Small intestine (tissue), 7 donors: ENCODE measurements around the gene INO80D. TPM values are rescaled to one million over a fixed set of nuclear protein-coding genes. Genes with fewer than 3 reads are reported as not detected.
A peak's percentile ranks its signal among the peaks of the same experiment; 100 is the strongest.

Experiments used
- DNase-seq, 2 donors: peaks; one replicate each; pipeline versions ENCODE4 v3.0.0 to v3.0.0-alpha.2; 2013
- FAIRE-seq: peaks from 2 replicates; lab custom pipeline; 2012; peaks lifted over from hg19 to GRCh38; lab: Jason Lieb, UNC
- H3K27ac ChIP-seq, 3 donors: one replicate each; pipeline ENCODE4 v1.5.1; 2013; ENCODE audit warnings: low read length in 2 of 3, mild to moderate bottlenecking in 2 of 3, control low read depth in 1 of 3, inconsistent platforms in 1 of 3, low read depth in 1 of 3, moderate library complexity in 1 of 3
- H3K27me3 ChIP-seq, 3 donors: one replicate each; pipeline ENCODE4 v1.6.1; 2013; ENCODE audit warnings: low read length in 3 of 3, inconsistent platforms in 1 of 3; ENCODE audit not compliant: control insufficient read depth in 3 of 3, insufficient read depth in 3 of 3
- H3K36me3 ChIP-seq, 3 donors: one replicate each; pipeline ENCODE4 v1.6.1; 2013; ENCODE audit warnings: low read length in 3 of 3, inconsistent platforms in 1 of 3, low read depth in 1 of 3, mild to moderate bottlenecking in 1 of 3, moderate library complexity in 1 of 3; ENCODE audit not compliant: control insufficient read depth in 3 of 3, insufficient read depth in 2 of 3
- H3K4me1 ChIP-seq, 3 donors: one replicate each; pipeline ENCODE4 v1.6.1; 2013; ENCODE audit warnings: low read length in 2 of 3, inconsistent platforms in 1 of 3, low read depth in 1 of 3, mild to moderate bottlenecking in 1 of 3, moderate library complexity in 1 of 3; ENCODE audit not compliant: control insufficient read depth in 3 of 3, insufficient read depth in 2 of 3
- H3K4me3 ChIP-seq, 3 donors: one replicate each; pipeline ENCODE4 v1.5.1; 2013; ENCODE audit warnings: low read length in 3 of 3, control low read depth in 1 of 3, inconsistent platforms in 1 of 3, low read depth in 1 of 3, mild to moderate bottlenecking in 1 of 3, moderate library complexity in 1 of 3
- H3K9me3 ChIP-seq, 2 donors: one replicate each; pipeline ENCODE4 v1.6.1; 2013; ENCODE audit warnings: low read depth in 1 of 2, low read length in 1 of 2; ENCODE audit not compliant: control insufficient read depth in 2 of 2, insufficient read depth in 1 of 2
- WGBS, 3 donors: extraction: QIAGEN DNeasy Blood & Tissue Kit; methylation state at CpG; one replicate each; pipeline ENCODE4 v1.1.7; 2013; 5-methylcytosine and 5-hydroxymethylcytosine counted together
- polyA plus RNA-seq, 4 donors: library from polyadenylated mRNA; stranded (reverse) in 3 of 4; unstranded in 1 of 4; fragments of 200-250 nt in 3 of 4; fragments of 120-200 nt in 1 of 4; gene quantifications; one replicate each; pipeline versions ENCODE4 v1.2.1 to v1.2.3, GENCODE V29; 2013
- donor health status: healthy with polysubstance abuse.
- donor health status: control.
- donor health status: control.
- donor health status: Bipolar disorder and iron deficiency.
- donor health status: healthy.

INO80D gene
- polyA plus RNA-seq, 4 donors: 1.6 to 11.6 (median 2.3) TPM

GRCh38 chr2:205948496-205948837 is 137.5 kb downstream of the INO80D start:
- no peaks in the 10 kb centered on the region for H3K36me3 ChIP-seq
- DNase-seq: no peak
- WGBS, 3 donors: 76 to 93% (median 85%) methylated on average over 5 of the region's 5 CpGs

GRCh38 chr2:205947621-205948495 is 138.1 kb downstream of the INO80D start:
- DNase-seq (peak; percentile 53 to 84), FAIRE-seq (no peak)
- no peaks in the 10 kb centered on the region for H3K36me3 ChIP-seq
- H3K27ac ChIP-seq: no peak overlapping the region
- H3K27me3 ChIP-seq: no peaks in the 10 kb centered on the region
- no peak overlapping the region for H3K4me3 ChIP-seq
- WGBS, 3 donors: 22 to 25% (median 23%) methylated on average over 15 of the region's 15 CpGs
- H3K4me1 ChIP-seq: peaks cover 0 to 13% (median 0%) of the 10 kb centered on the region in 3 donors
- peaks cover 0 to 12% of the 10 kb centered on the region in 2 donors for H3K9me3 ChIP-seq

More at GRCh38 chr2:205948496-205948837, 137.5 kb downstream of the INO80D start:
- no peaks in the 10 kb centered on the region for H3K27me3 ChIP-seq
- peaks cover 0 to 16% of the 10 kb centered on the region in 2 donors for H3K9me3 ChIP-seq
- H3K27ac ChIP-seq: no peak overlapping the region
- no peak overlapping the region for H3K4me3 ChIP-seq
- peaks cover 0 to 13% (median 0%) of the 10 kb centered on the region in 3 donors for H3K4me1 ChIP-seq
- no peak for FAIRE-seq

GRCh38 chr2:205946226-205946625 is 139.7 kb downstream of the INO80D start:
- FAIRE-seq (no peak), DNase-seq (no peak)
- no peak overlapping the region for H3K4me3 ChIP-seq
- 81 to 85% (median 83%) methylated on average over 7 of the region's 7 CpGs for WGBS, 3 donors
- H3K4me1 ChIP-seq: peaks cover 0 to 13% (median 0%) of the 10 kb centered on the region in 3 donors
- no peaks in the 10 kb centered on the region for H3K36me3 ChIP-seq
- H3K27me3 ChIP-seq: no peaks in the 10 kb centered on the region
- no peak overlapping the region for H3K27ac ChIP-seq
- H3K9me3 ChIP-seq: no peaks in the 10 kb centered on the region

Other genes with a start within 250 kb of the INO80D start
- gene NDUFS1, start 73.3 kb upstream of the INO80D start, polyA plus RNA-seq: 10 to 100 TPM; 33.5 to 60.5 (median 50.8) TPM
- 1,000 to 10,000 TPM in 3 of 4 donors, 100 to 1,000 TPM in 1; 838 to 1,515 (median 1,427) TPM for gene EEF1B2, start 73.7 kb upstream of the INO80D start, polyA plus RNA-seq
- gene ZDBF2, start 188.5 kb upstream of the INO80D start, polyA plus RNA-seq: 1 to 10 TPM in 1 of 4 donors, under 1 TPM in 3; 0.22 to 3.4 (median 0.63) TPM